SU-DHL-6 (cell line): ENCODE measurements around the gene AGAP5.

Experiments used
- CTCF ChIP-seq: fragments of 200-600 bp; sonication (generic); IDR thresholded peaks from one replicate; pipeline ENCODE4 v1.5.1; 2017; ENCODE audit warnings: antibody characterized with exemption, mild to moderate bottlenecking, low read length, moderate library complexity; ENCODE audit not compliant: insufficient read depth, poor library complexity, severe bottlenecking
- EZH2phosphoT487 ChIP-seq: fragments of 200-600 bp; sonication (generic), shearing (Covaris generic); conservative IDR thresholded peaks from 2 replicates; pipeline ENCODE4 v1.6.1; 2018; ENCODE audit warnings: mild to moderate bottlenecking, antibody characterized with exemption, low read length, moderate library complexity, mixed read lengths

DNA sequence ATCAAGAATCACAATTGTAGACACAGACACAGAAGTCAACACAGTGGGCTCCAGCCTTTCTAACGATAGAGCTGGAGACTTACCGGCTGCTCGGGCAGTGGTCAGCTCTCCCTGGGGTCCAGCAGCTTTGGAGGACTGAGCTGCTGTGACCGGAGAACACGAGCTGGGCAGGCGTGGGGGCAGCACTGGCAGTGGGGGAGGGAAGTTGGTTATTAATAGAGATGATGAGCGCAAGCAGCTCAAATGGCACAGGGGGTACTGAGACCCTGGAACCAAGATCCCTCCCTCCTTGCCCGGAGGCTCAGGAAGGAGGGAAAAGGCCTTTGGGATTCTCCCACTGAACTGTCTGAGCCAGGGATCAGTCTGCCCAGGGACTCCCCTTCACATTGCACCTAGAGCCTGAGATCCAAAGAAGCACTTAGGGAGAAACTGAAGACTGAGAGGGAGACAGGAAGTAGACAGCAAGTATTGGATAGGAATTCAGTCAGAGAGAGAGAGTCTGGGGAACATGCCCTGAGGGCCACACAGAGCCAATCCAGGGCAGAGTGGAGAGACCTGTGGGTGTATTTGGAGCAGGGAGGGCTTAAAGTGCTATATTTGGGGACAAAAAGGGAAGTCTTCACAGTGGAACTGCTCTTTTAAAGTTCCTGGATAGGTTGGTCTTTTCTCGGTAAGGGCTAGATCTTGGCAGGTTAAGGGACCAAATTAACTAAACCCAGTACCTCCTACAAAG lies 56.4 kb downstream of the AGAP5 start, which contains the start of gene MYOZ1:
- TF ChIP-seq CTCF (no peak), EZH2phosphoT487 (no peak)
